Measurements from ENCODE around the gene RNF11. TPM values are rescaled to one million over a fixed set of nuclear protein-coding genes. Genes with fewer than 3 reads are reported as not detected.

The RNF11 gene
- polyA plus RNA-seq, 3 donors, result 119 to 124 (median 119) TPM

DNA sequence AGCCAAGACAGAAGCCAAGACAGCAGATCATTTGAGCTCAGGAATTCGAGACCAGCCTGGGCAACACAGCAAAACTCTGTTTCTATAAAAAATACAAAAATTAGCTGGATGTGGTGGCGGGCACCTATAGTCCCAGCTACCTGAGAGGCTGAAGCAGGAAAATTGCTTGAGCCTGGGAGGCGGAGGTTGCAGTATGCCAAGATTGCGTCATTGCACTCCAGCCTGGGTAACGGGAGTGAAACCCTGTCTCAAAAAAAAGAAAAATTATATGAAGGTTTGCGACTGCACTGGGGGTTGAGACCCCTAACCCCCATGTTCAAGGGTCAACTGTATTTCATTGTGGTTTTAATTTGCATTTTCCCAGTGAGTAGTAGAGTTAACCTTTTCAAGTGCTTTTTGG, 16.3 kb downstream of the RNF11 start:
- no peak for DNase-seq

DNA sequence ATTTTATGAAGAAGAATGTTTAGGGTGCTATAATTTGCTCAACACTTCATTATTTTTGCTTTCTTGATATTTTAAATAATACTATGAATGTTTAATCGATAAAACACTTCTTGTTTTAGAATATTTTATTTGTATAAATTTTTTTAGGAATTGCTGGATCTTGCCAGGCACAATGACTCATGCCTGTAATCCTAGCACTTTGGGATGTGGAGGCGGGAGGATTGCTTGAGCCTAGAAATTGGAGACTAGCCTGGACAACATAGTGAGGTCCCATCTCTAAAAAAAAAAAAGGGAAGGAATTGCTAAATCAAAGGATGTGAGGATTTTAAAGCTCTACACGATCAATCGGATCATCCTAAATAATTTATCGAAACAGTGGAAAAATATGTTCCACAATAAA, 17.6 kb downstream of the RNF11 start:
- no peak for DNase-seq

DNA sequence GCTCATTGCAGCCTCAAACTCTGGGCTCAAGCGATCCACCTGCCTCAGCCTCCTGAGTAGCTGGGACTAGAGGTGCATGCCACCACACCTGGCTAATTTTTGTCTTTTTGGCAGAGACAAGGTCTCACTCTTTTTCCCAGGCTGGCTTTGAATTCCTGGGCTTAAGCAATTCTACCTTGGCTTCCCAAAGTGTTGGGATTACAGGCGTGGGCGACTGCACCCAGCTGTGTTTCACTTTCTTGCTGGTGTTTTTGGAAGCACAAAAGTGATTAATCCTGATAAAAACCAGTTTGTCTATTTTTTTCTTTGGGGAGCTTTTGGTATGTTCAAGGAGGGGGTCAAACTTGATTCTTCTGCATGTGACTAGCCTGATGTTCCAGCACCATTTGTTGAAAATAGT, 19.3 kb downstream of the RNF11 start:
- DNase-seq, result no peak

DNA sequence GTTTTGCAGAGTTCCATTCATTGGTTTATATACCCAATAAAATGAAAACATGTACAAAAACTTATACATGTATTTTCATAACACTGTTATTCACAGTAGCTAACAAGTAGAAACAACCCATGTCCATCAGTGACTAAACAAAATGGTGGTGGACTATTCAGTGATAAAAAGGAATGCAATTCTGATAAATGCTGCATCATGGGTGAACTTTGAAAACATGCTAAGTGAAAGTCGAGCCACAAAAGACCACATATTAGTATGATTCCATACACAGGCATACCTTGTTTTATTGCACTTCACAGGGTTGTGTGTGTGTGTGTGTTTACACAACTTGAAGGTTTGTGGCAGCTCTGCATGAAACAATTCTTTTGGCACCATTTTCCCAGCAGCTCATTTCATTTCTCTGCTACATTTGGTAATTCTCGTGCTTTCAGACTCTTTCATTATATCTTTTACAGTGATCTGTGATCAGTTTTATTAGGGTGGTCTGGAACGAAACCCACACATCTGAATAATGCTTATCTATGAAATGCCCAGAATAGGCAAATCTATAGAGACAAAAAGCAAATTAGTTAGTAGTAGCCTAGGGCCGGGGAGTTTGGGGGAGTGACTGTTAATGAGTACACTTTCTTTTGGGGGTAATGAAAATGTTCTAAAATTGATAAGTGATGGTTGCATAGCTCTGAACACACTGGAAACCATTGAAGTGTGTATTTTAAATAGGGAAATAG, 27.2 kb downstream of the RNF11 start:
- DNase-seq, result no peak

DNA sequence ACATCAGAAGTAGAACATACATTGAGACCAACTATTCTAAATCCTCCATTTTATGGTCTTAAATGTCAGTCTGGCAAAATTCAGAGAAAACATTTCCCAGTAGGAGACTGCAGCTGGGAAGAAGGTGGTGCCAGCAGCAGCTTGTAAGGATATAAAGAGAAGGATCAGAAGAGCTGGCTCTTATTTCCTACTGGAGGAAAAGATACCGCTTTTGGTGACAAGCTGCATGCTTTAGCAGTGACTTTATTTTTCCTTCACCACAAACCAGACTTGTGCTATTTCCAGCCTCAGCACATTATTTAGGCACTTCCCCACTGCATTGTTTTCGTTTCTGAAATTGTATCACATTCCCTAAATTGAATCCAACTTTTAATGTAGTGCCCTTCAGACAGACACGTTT, 28.4 kb downstream of the RNF11 start:
- DNase-seq, result no peak

DNA sequence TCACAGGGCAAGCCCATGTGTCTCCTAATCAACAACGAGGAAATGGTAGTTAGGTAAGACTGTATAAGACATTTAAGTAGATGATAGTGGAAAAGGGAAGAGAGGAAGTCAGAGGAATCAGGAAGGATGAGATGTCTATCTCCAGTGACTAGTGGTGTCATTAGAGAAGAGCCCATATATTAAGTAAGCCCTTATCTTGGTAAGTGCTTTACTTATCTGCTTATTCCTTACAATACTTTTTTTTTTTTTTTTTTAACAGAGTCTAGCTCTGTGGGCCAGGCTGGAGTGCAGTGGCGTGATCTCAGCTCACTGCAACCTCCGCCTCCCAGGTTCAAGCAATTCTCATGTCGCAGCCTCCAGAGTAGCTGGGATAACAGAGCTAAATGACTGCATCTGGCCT, 29.5 kb downstream of the RNF11 start:
- no peak for DNase-seq

DNA sequence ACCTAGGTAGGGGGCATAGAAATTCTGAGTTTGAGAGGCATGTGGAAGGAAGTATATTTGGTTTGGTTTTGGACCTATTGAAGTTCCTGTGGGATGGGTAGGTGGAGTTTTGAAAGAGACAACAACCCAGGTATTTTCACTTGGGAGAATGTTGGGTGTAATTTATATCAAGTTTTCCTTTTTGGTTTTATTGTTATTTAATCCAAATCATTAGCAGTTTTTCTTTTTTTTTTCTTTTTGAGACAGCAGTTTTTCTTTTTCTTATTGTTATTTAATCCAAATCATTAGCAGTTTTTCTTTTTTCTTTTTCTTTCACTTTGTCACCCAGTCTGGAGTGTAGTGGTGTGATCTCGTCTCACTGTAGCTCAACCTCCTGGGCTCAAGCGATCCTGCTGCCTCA, 30.1 kb downstream of the RNF11 start:
- no peak for DNase-seq

DNA sequence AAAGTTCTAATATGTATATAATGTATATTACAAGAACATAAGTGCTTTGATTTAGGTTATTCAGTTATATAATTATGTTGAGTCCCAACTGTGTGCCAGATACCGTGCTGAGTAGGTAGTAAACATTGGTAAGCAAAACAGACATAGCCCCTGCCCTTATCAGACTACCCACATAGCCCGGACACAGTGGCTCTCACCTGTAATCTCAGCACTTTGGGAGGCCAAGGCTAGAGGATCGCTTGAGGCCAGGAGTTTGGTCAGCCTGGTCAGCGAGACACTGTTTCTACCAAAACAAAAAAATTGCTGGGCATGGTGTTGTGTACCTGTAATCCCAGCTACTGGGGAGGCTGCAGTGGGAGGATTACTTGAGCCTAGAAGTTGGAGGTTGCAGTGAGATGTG, 30.7 kb downstream of the RNF11 start:
- no peak for DNase-seq

DNA sequence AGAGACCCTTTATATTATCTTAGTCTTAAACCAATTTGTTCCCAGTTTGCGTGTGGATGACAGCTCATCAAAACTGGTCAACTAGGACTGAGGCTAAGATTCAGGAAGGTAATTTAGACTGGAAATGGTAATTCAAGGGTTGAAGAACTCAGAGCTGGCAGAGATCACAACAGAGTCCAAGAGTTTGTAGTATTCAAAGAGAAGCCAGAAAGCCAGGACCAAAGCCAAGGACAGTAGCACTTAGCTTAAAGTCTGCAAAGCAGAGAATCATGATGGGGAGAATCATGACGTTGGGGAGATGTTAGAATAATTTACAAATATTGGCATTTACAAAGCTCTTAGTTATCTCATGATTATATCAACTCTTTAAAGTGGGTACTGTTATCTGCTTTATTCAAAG, 32.6 kb downstream of the RNF11 start:
- no peak for DNase-seq

DNA sequence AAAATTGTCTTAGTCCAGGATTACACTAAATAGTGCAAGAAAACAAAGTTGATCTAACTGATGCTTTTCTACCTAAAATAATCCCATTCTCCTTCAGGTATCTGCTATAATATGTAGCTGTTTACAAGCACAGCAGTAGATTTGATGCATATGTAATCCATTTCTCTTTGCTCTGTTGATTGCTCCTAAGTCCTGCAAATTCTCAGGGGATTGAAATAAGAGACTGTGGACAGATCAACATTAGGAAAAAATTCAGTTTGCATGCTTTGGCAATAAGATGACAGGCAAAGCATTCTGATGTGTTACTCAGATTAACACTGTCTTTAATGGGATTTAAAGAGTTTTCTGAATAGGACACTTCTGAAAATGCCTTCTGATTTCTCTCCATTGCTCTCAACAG, 34.7 kb downstream of the RNF11 start:
- no peak for DNase-seq

DNA sequence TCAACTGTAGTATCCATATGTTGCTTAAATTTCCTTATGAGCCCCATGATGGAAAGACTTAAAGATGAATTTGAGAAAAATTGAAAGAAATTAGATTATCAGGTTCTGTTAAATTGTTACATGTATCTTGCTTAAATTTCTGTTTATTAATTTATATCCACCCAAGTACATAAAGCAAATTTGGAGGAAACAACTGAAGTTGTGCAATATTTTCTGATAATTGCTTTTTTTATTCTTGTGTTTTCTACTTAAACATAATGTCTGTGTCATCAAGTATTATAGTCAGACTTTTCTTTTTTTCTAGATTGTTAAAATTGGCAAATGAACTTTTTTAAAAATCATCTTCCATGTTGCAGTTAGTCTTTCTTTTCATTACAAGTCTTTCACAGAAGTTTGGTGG, 36.8 kb downstream of the RNF11 start:
- DNase-seq, result no peak

DNA sequence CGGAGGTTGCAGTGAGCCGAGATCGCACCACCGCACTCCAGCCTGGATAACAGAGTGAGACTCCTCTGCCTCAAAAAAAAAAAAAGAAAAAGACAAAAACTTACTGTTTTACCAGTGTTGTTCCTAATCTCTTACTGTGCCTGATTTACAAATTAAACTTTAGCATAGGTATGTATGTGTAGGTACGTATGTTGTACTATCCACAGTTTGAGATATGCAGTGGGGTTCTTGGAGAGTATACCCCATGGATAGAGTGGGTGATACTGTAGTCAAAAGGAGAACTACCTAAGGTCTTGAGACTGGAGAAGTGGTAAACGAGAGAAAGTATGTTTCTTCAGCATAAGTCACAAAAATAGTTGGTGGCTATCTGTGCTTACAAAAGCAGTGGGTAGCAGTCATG, 38.6 kb downstream of the RNF11 start:
- no peak for DNase-seq

DNA sequence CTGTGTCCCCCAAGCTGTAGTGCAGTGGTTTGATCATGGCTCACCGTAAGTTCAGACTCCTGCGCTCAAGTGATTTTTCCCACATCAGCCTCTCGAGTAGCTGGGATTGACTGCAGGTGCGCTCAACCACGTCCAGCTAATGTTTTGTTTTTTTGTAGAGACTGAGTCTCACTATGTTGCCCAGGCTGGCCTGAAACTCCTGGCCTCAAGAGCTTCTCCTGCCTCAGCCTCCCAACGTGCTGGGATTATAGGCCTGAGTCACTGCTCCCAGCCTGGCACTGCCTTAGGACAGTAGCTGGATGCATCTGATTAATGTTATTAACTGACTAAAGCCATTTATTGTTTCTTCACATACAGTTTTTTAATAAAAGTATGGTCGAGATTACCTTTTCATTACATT, 40.2 kb downstream of the RNF11 start:
- no peak for DNase-seq

DNA sequence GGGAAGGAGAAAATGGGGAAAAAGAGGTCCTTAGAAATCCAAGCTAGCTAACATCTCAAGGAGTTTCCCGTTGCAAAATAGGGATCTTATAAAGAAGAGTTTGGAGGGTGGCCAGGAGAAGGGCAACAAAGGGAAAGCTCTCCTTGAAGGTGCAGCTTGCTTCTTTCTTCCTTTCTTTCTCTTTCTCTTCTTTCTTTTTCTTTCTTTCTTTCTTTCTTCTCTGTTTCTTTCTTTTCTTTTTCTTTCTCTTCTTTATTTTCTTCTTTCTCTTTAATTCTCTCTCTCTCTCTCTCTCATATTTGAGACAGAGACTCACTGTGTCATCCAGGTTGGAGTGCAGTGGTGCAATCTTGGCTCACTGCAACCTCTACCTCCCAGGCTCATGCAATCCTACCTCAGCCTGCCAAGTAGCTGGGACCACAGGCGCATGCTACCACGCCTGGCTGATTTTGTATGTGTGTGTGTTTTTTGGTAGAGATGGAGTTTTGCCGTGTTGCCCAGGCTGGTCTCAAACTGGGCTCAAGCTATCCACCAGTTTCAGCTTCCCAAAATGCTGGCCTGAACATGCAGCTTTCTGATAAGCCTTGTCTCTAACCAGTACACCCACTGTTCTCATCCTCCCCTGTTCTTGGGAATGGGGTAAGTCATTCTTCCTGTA, 44.4 kb downstream of the RNF11 start:
- DNase-seq, result no peak

DNA sequence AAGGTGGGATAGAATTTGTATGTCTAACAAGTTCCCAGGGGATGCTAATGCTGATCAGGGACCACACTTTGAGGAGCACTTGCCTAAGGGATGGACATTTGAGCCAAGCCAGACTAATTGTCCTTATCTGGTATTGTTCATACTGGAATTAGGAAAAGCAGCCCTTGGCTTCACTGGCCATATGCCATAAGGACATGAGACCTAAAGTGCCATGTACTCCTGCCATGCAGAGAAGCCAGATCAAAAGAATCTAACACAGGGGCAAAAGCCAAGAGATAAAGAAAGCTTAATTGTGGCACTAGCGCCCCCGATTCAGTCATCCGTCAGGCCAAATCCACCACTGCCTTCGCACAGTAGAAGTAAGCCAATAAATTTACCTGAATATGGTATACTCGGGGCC, 45.7 kb downstream of the RNF11 start:
- no peak for DNase-seq

DNA sequence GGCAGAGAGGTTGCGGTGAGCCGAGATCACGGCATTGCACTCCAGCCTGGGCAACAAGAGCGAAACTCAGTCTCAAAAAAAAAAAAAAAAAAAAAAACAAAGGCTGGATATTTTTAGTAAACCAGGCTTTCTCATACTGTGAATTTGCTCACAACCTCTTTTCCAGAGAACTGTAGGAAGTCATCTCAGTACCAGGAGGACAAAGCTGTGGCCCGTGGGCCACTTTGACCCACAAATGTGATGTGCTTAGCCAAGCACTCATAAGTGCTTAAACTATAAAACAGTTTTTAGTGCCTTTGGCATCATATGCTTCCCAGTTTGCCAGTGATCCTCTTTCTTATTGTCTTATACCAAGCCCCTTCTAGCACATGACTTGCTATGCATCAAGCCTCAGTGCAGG, 46.5 kb downstream of the RNF11 start:
- no peak for DNase-seq

DNA sequence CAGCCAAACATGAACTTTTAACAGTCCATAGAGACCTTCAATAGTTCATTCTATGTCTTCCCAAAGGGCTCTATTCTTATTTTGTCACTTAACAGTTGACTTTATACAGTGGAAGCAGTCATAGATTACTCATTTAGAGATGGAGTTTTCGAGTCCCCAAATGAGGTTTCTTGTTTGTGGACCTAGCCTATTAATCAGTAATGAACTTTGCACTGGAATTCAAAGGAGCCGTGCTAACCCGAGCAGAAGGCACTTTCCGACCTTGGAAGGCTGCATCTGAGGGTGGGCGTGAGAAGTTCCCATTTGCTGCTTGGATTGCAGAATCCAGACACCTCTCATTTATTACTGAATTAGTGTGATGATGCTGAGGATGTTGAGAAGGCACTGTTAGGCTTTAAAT, 47.9 kb downstream of the RNF11 start:
- DNase-seq, result peak; percentile 16

DNA sequence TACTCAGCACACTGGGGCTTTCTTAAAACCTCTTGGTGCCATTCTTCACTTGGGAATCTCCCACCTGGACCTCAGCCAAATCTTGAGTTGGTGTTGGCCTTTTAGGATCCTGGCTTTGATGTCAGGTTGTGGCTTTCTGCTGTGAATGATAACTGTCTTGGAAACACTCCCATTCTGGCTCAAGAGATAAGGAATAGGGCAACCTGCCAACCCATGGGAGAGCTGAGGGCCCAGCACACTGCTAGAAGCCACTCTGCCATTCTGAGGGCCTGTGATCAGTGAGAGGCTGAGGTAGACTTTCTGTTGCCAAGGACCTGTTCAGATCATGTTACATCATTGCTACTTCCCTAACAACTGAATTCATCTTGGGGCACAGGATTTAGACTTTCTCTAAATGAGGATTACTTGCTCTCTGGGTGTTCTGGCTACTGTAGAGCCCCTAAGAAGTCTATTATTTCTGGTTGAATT, 48.4 kb downstream of the RNF11 start:
- DNase-seq, result no peak

DNA sequence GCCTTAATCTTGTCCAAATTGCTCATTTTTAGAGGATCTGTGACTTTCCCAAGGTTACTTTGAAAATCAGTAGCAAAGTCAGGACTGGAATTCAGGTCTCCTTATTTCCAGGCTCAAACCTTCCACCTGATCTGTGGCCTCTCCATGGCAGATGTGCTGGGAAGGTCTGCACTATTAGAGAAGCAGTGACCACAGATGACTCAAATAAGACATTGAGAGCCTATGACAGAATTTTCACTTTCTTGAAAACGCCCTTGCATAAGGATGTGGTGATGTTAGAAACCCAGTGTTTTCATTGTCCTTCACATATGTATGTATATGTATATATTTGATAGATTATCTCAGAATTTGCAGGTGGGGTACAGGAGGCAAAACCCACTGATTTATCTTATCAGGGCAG, 49.0 kb downstream of the RNF11 start:
- DNase-seq, result no peak

DNA sequence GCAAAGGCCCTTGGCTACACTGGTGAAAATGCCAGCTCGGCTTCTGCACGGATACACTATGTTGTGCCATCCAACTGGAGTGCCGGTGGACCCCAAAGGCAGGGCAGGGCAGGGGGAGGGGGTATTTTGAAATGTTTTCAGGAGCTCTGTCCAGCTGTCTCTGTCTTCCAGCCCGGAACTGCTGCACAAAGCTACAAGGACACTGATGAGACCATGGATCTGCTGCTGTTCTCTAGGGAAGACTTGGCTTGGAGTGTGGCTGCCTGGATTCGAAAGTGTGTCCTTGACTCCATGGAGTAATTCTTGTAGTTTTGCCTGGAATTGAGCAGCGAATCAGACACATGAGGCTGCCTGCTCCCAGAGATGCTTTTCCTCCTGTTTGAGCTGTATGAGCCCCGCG, 51.9 kb downstream of the RNF11 start:
- no peak for DNase-seq

DNA sequence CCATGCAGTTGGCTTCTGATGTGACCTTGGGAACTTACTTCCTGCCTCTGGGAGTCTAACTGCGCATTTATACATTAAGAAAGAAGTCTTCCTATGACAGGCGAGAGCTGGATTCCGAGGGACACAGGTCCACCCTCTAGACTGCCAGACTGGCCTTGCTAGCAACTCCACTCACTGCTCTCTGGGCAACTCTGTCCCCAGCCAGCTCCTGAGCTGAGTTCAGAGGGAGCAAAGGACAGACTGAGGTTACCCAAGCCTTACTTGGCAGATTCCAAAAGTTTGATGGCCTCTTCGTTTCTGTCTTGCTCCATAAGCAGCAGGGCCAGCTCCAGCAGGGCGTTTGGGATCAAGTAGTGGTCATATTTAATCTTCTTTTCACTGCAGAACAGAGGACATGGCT, 52.5 kb downstream of the RNF11 start:
- DNase-seq, result no peak

DNA sequence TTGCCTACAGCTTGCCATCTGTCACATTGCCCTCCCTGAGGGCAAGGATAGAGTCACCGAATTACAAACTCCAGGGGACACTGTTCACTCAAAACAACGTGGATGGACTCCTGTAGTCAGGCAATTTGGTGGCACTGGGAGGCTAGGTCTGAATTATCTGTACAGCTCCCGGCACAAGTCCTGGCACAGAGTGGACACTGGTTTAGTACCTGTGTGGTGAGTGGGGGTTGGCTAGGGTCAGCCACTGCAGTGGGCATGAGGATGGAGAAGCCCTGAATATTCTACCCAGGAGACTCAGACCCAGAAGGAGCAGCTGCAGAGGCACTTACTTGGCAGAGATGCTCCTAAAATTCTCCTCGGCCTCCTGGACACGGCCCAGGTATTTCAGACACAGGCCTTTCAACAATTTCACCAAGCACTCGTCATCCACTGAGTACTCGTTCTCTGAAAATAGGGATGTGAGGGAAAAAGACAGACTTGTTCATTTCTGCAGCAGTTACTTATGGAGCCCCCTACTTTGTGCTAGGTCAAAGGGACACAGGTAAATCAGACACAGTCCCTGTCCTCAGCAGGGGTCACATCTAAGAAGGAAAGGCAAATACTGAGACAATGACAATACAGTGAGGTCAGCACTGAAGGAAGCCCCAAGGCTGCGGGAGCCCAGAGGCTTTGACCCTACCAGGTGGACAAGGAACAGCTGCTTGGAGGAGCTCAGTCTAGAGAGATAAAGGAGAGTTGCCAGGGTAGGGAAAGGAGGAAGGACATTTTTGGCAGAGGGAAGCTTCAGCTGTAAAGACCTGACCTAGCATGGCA, 53.8 kb downstream of the RNF11 start:
- DNase-seq, result no peak

DNA sequence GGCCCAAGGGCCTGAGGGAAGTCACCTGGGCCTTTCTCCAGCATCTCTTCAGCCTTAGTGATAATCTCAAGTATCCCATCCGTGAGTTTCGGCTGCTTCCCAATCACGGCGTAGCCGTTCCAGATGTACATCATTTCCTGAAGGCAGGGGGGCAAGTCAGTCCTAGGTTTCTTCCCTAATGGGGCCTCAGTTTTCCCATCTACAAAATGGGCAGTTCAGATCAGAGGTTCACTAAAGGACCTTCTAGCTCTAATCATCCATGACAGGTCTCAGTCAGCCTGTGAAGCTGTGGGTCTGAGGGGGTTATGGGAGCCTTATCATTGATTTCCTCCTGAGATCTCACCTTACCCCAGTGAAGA, 54.4 kb downstream of the RNF11 start:
- DNase-seq, result no peak

Data from renal pelvis (tissue), 4 donors.